HFF-Myc (cell line): ENCODE data around the gene CAAP1.

Experiments used
- DNase-seq: peaks from one replicate; pipeline ENCODE4 v3.0.0-alpha.2; 2011; ENCODE audit warnings: low read depth; ENCODE audit errors: extremely low read depth
- H3K4me3 ChIP-seq: replicated peaks from 2 replicates; pipeline ENCODE4 v1.5.1; 2011; ENCODE audit warnings: low read depth, mild to moderate bottlenecking, control low read depth, low read length
- CTCF ChIP-seq: IDR thresholded peaks from 2 replicates; pipeline ENCODE4 v1.5.1; 2012; ENCODE audit warnings: mild to moderate bottlenecking, low read depth, low read length, control low read depth; ENCODE audit errors: missing control alignments

The CAAP1 gene

GRCh38 chr9:26892251-26893029, at the start of gene CAAP1:
Gene CAAP1 (minus strand): TSS chr9:26892802. CDS start chr9:26892715, 87 bp downstream.
- TF ChIP-seq CTCF: peak; percentile 22
- peak; percentile 71 for DNase-seq
- H3K4me3 ChIP-seq: peak within 1 kb of the TSS; percentile 89

GRCh38 chr9:26940779-26941178, 48.2 kb upstream of the CAAP1 start:
- no peak overlapping the region for H3K4me3 ChIP-seq
- no peak for TF ChIP-seq CTCF
- DNase-seq: no peak

- H3K4me3 ChIP-seq: no peak overlapping the region
- DNase-seq: no peak
- TF ChIP-seq CTCF: no peak
These were observed 47.5 kb upstream of the CAAP1 start for GRCh38 chr9:26939955-26940711.

- no peak for TF ChIP-seq CTCF
- no peak for DNase-seq
- H3K4me3 ChIP-seq: no peak overlapping the region
These were observed 45.3 kb upstream of the CAAP1 start for GRCh38 chr9:26937816-26938371.

GRCh38 chr9:26935847-26936246, 43.2 kb upstream of the CAAP1 start:
- TF ChIP-seq CTCF: no peak
- no peak overlapping the region for H3K4me3 ChIP-seq
- no peak for DNase-seq

GRCh38 chr9:26928902-26929495, 36.4 kb upstream of the CAAP1 start:
- no peak for DNase-seq
- TF ChIP-seq CTCF: no peak
- no peak overlapping the region for H3K4me3 ChIP-seq
